NCI-H510A (cell line): ENCODE results near the gene UBE2N.
"Not testable (repeated sequence)": the region's sequence is repeated elsewhere in the genome, so short reads cannot be mapped to it uniquely, and the experiment has no call there.

Experiments
- DNase-seq: peaks from one replicate; lab custom pipeline; 2025; lab: John Stamatoyannopoulos, UW

UBE2N gene

DNA sequence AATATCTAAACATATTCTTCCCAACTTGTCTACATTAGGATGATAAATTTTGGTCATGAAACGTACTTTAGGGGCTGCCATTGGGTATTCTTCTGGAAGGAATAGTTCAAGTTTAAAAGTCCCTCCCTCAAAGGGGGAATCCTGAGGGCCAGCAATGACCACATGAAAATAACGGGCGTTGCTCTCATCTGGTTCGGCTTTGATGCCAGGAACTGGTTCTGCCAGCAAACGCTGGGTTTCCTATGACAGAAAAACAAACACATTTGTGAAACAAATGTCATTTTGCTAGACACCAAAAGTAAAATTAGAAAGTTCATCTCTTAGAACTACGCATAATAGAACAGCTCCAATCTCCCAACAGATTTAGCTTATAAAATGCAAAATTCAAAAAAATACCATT, 30.7 kb downstream of the UBE2N start:
- DNase-seq: not testable (repeated sequence)

DNA sequence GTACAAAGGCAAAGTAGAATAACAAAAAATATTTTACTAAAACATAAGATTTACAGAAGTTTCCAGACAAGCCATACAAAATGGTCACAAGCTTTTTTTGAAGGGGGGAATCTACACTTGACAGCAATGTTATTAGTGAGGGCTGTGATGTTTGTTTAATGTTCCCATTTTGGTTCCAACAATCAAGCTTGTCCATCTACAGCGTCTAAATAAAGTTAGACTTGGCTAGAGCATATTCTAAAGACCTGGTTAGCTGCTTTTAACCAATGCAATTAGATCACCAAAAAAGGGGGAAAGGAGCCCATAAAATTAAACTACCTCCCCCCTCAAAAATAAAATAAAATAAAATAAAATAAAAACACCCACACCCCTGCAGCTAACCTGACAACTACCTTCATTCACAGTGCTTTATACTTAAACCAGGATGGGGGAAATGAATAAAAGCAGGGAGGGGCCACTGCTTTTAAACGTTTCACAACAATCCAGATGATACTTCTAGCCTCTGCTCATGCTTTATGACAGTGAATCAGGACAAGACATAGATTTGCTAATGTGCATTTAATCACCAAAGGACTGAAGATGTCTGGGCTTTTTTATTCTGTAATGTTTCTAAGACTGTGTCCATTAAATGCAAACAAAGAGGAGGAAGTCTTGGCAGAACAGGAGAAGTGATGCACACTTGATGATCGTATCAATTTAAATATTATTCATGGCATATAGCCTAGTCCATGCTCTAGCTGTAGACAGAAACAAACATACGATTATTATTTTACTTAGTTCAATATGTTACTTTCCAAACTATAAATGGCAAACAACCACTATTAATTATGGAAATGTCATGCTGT, 32.2 kb downstream of the UBE2N start:
- DNase-seq: not testable (repeated sequence)

DNA sequence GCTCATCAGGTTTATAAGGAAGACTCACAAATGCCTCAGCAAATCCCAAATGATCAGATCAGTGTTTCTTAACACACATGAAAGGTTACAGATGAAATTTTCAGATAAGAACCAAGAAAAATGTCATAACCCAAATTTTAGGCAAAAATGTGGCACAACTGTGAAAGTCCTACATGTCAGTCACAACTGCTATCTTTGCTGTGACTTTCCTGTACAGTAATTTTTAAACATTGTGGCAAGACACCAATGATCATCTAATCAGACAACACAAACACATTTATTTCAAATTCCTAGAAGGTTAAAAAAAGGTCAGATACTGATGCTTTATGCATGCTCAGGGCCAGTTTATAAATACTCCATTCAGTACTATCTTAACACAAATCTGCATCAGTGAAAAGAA, 32.9 kb downstream of the UBE2N start:
- no peak for DNase-seq

DNA sequence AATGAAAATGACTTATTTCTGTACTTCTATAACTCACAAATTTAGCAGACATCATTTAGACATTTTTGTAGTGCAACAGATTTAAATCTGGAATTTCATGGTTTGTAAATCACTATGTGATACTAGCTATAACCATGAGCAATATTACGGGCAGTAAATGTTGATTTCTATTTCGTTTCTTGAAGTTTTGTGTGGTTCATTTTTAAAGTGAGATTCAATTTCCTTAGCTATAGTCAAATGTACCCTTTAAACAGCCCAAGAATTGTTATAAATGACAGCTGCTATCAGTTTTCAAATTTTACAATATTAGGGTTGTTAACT, 33.8 kb downstream of the UBE2N start:
- no peak for DNase-seq

DNA sequence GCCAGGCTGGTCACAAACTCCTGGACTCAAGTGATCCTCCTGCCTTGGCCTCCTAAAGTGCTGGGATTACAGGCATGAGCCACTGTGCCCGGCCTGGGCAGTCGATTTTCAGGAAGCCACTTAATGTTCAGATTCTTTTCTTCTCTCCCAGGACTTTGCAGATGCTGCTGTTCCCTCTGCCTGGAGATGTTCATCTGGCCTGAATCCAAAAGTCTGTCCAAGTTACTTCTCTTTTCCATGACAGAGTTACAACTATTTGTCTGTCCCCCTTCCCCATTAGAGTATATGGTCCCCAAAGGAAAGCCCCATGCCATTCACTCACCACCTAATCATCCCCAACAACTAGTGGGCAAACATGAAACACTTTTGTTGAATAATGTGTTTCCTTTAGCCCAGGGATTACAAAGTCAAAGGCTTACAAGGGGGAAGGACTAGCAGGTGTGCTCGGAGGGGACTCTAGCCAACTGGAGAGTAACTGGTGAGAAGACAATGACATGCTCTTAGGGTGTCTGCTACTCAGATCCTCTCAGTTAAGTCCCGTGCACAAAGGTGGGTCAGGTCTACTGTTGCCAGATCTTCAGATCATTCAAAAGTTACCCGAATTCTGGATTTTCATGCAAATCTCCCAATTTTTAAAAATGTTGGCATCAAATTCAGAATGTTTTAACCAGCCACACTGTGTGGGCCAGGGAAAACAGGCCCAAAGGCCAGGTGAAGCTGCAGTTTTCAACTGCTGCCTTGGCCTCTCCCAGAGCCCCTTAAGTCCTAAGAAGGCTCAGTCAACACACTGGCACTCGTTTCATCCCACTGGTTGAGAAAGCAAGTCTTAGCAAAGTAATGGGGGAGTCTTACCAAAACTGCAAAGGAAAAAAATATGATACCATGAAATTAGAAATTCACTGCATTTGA, 34.4 kb downstream of the UBE2N start:
- DNase-seq: no peak

DNA sequence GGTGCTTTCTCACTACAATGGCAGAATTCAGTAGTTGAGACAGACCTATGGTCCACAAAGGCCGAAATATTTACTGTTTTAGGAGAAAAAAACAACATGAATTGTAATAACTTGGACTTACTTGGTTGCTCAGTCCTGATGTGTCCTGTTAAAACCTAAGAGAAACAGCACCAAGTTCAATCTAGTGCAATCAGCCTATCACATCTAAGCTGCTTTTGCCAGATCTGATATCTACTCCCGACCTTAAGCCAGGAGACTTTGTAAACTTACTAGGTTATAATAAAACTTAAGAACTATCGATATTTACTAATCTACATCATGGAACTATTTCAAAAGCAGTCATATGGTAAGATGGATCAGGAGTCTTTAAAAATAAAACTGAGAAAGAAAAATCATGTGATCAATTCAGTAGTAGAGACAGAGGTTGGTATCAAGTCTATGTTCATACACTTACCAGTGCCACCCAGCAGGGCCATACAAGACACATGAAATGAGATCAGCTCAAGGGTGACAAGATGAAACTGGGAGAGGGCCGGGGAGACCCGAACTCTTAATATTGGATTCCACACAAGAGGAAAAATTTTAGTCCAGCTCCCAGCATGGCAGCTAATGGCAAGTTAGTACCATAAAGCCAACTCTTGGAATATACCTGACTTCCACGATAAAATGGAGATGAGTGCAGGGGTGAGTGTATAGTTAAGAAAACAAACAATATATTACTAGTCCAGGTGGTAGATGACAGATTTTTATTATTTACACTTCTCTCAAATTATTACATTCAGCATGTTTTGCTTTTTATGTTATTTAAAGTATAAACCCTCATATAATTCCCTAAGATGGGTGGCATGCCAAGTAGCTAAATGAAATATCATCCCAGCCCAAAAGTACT, 36.5 kb downstream of the UBE2N start:
- DNase-seq: no peak

DNA sequence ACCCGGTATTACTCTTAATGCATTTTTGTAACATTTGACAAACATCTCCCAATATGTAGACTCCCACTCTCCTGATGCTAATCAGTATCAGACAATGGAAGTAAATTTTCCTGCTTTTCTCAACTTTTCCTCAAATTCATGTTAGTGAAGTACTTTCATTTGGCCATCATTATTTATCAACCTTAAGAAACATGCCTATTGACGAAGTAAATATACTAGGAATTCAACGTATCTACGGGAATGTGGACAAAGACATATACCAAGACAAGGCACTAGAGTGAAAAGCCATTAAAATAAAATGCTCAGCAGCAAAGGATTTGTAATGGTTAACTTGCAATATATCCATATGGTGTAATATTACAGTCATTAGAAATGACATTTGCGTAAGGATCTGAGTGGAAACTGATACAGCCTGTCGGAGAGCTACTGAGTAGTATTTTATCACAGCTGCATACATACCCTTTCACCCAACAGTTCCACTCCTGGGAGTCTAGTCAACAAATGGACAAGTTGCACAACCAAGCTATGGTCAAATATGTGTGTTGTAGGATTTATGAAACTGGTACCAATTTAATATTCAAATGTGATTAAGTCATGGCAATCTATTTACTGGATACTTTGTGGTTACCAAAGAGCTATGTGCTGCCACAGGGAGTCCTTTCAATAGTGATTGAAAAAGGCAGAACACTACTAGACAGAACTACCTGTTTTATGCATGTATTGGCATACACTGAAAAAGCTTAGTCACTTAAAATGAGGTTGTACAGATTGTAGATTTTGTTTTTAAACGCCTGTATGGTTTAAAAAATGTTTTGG, 37.6 kb downstream of the UBE2N start:
- DNase-seq: peak; percentile 26

DNA sequence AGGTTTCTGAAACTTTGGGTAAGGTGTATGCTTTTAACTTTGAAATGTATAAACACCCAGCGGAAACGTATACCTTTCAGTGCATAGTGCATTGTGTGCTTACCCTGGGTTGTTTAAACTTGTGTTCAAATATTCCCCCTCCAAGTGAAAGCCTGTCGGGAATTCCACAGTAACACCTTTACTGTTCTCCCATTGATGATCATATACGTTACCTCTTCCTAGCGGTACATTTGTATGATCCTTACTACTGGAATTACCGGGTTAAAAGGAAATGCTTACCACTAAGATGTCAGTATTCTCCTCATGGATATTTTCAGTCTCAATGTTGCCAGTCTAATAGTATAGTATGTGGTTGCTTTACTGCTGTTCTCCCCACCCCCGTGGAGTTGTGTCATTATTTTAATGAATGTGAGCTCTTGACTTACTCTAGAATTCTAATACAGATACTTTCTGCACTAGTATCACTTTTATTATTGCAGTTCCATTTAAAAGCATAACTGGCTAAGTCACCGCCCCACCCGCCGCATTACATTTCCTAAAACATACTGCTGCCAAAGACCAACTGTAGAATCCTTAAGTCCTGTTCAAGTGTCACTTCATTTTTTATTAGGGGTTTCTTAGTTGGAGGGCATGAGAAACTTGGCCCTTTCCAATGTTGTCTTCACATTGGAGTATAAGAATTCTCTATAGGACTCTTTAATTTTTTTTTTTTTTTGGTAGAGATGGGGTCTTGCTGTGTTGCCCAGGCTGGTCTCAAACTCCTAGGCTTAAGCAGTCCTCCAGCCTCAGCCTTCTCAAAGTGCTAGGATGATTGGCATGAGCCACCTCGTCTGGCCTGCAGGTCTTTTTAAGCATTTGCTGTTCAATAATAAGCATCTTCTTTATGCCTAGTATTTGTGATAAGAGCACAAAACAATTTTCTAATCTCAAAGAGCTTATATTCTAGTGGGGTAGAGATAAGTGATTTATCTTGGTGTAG, 39.1 kb downstream of the UBE2N start:
- no peak for DNase-seq

DNA sequence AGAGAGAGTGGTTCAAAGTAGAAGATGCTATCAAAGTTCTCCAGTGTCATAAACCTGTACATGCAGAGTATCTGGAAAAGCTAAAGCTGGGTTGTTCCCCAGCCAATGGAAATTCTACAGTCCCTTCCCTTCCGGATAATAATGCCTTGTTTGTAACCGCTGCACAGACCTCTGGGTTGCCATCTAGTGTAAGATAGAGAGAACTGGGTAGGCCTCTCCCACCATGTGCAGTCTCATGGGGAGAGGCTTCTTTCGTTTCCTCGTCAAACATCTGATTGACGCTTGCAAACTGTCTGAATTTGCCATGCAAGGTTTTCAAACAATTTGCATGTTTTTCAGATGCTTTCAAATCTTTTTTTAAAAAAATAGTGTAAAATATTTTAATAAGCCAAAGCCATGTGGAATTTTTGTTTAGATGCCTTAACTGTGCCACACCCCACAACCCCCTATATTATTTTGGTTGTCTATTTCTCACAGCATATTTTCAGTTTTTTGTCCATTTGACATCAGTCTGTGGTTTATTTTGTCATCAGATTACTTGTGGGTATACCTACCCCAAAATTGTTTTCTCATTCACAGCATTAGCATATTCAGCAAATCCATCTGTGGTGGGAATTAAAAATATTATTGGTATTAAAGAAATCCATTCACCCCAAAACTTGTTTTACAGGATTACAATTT, 42.4 kb downstream of the UBE2N start:
- DNase-seq: not testable (repeated sequence)

DNA sequence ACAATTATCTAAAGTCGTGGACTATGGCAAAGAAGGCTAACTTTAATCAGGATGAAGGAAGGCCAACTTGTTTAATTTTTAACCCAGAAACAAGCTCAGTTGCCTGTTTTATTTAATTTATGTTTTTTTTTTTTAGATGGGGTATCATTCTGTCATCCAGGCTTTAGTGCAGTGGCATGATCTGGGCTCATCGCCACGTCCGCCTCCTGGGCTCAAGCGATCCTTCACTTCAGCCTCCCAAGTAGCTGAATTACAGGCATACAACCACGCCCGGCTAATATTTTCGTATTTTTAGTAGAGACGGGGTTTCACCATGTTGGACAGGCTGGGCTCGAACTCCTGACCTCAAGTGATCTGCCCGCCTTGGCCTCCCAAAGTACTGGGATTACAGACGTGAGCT, 44.3 kb downstream of the UBE2N start:
- DNase-seq: no peak

DNA sequence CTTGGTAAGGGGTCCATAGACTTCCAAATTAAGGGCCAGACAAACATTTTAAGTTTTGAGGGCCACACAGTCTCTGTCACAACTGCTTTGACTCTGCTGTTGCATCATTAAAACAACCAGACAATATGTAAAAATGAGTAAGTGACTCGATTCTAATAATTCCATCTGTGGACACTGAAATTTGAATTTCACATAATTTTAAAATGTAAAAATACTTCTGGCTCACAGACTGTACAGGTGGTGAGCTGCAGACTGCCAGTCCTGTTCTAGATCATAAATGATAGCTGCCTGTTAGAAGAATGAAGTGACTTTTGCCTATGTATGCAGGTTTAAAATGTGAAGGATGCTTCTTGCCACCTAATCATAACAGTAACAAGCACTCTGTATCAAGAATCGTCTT, 48.3 kb downstream of the UBE2N start:
- DNase-seq: no peak

DNA sequence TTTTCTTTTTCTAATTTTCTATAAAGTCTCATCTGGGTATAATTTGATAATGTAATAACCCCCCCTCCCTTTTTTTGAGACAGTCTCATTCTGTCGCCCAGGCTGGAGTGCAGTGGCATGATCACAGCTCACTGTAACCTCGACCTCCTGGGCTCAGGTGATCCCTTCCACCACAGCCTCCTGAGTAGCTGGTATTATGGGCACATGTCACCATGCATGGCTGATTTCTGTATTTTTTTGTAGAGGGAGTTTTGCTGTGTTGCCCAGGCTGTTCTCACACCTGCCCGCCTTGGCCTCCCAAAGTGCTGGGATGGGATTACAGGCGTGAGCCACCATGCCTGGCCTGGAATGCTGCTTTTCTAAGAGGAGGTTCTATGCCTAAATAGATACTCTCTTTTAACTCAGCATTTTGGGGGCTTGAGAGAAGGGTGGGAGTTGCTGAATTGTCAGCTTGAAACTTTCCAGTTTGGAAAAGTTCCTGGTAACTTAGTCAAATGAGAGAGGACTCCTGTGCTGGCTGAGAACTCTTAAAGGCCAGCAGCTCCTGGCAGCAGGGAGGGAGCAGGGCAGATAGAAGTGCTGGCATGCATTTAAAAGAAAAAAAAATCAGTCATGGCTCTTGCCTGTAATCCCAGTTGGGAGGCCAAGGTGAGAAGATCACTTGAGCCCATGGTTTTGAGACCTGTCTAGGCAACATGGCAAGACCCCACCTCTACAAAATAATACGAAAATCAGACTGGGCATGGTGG, 51.0 kb downstream of the UBE2N start:
- DNase-seq: no peak

DNA sequence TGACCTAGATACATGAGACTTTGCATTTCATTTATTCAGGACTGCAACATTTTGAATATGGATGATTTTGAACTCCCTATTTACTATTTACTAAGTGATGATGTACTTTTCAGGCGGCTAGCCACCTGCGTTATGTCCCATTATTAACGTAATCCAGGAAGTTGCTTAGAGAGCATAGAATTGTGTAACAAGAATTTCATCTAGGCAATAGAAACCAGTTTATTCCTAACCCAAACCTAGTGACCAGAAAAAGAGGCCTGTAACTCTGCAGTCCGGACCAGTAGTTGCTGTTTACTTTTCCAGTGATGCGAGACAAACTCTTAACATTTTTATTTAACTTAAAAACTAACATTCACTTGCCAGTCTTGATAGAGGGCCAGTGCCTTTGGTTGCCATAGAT, 51.7 kb downstream of the UBE2N start:
- no peak for DNase-seq

DNA sequence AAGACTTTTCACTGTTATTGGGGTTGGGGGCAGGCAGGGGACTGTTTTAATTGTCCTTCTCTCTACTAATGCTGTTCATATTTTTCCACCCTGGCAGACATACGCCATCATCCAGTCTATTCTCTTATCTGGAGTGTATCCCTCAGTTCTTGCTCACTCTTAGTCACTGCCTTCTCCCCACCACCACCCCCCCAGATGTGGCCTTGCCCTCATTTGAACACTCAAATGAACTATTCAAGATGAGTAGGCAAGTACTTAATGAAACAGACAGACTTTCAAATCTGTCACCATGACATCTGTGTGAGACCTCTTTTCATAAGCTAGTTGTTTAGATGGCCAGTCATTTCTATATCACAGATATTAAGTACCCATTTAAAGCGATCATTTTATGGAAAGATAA, 54.0 kb downstream of the UBE2N start:
- no peak for DNase-seq

DNA sequence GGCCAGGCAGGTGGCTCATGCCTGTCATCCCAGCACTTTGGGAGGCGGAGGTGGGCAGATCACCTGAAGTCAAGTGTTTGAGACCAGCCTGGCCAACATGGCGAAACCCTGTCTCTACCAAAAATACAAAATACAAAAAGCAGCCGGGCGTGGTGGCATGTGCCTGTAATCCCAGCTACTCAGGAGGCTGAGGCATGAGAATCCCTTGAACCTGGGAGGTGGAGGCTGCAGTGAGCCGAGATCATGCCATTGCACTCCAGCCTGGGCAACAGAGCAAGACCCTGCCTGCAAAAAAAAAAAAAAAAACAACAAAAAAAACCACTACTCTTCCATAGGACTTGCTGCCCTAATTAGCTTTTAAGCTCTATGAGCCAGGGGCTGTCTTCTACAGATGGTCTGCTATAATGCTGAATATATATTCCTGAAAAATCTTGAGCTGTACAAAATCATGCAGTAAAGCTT, 59.7 kb downstream of the UBE2N start:
- not testable (repeated sequence) for DNase-seq

DNA sequence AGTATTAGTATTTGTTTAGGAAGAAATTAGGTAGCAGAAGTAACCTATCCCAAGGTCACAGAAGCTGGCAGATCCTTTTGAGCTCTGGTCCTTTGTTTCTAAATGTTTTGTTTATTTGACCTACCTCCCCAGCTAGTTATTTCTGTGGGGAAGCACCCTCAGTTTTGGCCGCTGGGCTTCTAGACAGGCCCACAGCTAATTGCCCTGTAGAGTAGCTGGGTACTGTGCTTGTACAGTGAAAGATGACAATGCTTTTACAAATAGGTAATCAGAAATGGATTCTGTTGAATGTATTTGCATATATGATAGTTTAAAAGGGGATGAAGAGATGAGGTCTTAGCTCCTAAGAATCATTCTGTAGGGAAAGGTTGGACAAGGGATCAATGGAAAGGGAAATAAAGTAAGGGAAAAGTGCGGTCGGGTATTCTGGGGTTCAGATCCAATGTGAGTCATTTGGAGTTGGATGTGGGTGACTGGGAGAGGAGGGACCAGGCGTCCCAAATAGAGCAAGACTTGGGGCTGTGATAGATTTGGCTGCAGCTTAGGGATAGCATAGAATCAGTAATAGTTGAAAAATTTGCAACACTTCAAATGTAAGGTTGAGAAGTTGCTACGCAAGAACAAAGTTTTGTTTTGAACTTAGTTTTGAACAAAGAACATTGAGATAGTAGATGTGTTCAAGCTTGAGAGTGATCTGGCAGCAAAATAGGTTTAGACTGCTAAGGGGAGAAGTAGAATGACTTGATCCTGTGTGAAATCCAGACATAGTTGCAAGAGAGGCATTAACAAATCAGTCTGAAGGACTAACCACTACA, 60.4 kb downstream of the UBE2N start:
- no peak for DNase-seq

DNA sequence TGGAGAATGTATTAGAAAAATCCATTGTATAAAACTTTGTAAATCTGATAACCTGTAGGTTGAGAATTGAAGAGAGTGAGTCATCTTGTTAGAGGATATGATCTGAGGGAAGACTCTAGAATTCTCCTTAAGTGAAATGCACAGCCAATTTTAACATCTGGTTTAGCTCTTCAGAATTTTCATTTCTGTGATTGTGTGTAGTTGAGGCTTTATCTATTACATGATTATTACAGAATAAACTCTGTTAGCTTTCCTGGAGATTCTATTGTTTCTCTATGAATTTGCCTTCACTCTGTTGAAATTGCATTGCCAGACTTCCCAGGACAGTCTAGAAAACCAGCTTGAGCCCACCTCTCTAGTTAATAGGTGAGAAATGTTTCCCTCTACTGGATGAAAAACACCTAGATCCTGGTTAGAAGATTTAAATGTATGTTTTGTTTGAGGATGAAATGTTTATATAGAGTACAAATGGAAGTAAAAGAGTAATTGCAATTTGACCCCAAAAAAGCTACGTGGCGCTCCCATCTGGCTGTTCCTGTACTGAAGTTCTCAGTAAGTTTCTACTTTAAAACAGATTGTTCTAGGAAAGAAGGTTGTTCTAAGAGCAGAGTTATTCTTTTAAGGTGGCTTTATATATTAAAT, 61.1 kb downstream of the UBE2N start:
- DNase-seq: no peak
